ENCODE data around the gene MGRN1. TPM values are rescaled to one million over a fixed set of nuclear protein-coding genes. Genes with fewer than 3 reads are reported as not detected.

The MGRN1 gene
- total RNA-seq, 4 donors from 2014 or later = 40.3 to 75.6 (median 48.5) TPM

DNA sequence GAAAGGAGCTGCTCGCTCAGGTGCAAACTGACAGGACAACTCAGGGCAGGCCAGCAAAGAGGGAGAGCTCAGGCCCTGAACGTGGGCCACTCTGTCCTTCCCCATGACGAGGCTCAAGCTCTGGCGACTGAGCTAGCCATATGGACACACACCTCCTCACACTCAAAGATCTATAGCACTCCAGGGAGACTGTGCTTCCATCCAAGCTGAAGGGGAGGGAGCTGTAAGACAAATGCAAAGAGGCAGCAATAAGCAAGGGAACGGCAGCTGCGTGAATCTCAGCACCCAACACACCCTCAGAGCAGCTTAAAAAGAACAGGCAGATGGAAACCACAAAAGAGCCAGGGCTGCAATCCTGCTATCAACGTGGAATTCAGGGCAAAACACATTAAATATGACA lies 82.2 kb downstream of the MGRN1 start:
- no peak for TF ChIP-seq POLR2A (IDR thresholded peaks at IDR 0.05; ENCODE audit: low read depth)

DNA sequence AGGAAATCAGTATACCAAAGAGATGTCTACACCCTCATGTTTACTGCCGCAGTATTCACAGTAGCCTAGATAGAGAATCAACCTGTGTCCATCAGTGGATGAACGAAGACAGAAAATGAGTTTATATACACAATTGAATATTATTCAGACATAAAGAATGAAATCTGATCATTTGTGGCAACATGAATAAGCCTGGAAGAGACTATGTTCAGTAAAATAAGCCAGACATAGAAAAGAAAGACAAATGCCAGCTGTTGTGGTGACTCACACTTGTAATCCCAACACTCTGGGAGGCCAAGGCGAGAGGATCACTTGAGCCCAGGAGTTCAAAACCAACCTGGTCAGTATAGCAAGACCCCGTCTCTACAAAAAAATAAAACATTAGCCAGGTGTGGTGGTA lies 84.9 kb downstream of the MGRN1 start:
- 91% methylated on average over 4 of the region's 4 CpGs for WGBS

More for the DNA sequence above, 82.2 kb downstream of the MGRN1 start:
- intact Hi-C loops (cut with DNase I) = no loop called here
- no peaks in the 10 kb centered on the region for H3K27me3 ChIP-seq
- H3K27ac ChIP-seq (replicated peaks in 1 of 4) = no peak overlapping the region
- 86% methylated on average over 7 of the region's 7 CpGs for WGBS
- H3K36me3 ChIP-seq = peaks cover 39 to 86% (median 71%) of the 10 kb centered on the region in 4 donors
- H3K4me1 ChIP-seq = no peaks in the 10 kb centered on the region
- no peaks in the 10 kb centered on the region for H3K9me3 ChIP-seq
- H3K4me3 ChIP-seq = no peak overlapping the region
- no peak for DNase-seq (ENCODE audit: extremely low spot score)

DNA sequence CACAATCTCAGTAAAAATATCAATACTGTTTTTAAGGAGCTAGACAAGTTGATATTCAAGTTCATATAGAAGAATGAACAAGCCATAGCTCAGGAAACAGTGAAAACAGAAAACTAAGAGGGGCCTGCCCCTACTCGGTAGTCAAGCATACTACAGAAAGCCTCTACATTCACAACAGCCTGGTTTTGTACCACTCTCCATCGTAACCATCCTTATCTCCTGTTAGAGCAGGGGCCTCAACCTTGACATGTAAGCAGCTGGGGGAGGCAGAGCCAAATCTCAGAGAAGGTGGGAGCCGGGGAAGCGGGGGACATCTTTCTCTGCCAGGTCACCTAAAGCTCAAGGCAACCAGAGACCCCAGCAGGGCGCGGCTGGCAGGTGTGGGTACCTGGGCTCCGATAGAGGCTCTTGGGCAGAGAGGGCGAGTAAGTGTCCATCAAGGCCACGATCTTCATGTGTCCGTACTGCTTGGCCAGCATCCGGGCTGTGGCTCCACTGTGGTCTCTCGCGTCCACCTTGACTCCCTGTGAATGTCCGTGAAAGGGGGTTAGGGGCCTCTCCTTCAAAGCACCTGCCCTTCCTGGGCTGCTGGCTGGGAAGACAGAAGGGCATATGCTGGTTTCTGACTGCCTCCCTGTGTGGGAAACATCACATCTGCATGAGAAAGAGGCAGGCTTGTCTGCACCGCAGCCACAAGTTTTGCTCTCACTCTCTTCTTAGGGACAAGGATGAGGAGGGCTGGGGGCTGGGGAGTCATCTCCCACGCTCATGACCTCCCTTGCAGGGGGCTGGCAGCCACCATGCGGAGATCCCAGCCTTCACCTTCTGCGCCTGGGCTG lies 89.3 kb downstream of the MGRN1 start:
- Histone ChIP-seq H3K36me3 (peaks cover 50 to 87% (median 76%) of the 10 kb centered on the region in 4 donors), H3K4me3 (no peak overlapping the region), H3K27me3 (no peaks in the 10 kb centered on the region), H3K4me1 (no peaks in the 10 kb centered on the region), H3K9me3 (no peaks in the 10 kb centered on the region), H3K27ac (replicated peaks in 1 of 4) (no peak overlapping the region)
- TF ChIP-seq, protein P1, sequence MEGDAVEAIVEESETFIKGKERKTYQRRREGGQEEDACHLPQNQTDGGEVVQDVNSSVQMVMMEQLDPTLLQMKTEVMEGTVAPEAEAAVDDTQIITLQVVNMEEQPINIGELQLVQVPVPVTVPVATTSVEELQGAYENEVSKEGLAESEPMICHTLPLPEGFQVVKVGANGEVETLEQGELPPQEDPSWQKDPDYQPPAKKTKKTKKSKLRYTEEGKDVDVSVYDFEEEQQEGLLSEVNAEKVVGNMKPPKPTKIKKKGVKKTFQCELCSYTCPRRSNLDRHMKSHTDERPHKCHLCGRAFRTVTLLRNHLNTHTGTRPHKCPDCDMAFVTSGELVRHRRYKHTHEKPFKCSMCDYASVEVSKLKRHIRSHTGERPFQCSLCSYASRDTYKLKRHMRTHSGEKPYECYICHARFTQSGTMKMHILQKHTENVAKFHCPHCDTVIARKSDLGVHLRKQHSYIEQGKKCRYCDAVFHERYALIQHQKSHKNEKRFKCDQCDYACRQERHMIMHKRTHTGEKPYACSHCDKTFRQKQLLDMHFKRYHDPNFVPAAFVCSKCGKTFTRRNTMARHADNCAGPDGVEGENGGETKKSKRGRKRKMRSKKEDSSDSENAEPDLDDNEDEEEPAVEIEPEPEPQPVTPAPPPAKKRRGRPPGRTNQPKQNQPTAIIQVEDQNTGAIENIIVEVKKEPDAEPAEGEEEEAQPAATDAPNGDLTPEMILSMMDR (IDR thresholded peaks at IDR 0.05) = no peak
- TF ChIP-seq EP300 (IDR thresholded peaks at IDR 0.05) (no peak), POLR2AphosphoS5 (IDR thresholded peaks at IDR 0.05) (no peak), POLR2A (IDR thresholded peaks at IDR 0.05; ENCODE audit: low read depth) (no peak)
- DNase-seq (ENCODE audit: extremely low spot score) = no peak
- intact Hi-C loops (cut with DNase I) = no loop called here
- 85% methylated on average over 16 of the region's 18 CpGs for WGBS

More for the DNA sequence above, 84.9 kb downstream of the MGRN1 start:
- Histone ChIP-seq H3K36me3 (peaks cover 42 to 92% (median 77%) of the 10 kb centered on the region in 4 donors), H3K4me3 (no peak overlapping the region), H3K9me3 (no peaks in the 10 kb centered on the region), H3K27me3 (no peaks in the 10 kb centered on the region), H3K4me1 (no peaks in the 10 kb centered on the region), H3K27ac (replicated peaks in 1 of 4) (no peak overlapping the region)
- intact Hi-C loops (cut with DNase I) = no loop called here
- no peak for DNase-seq (ENCODE audit: extremely low spot score)
- TF ChIP-seq, protein P1 (IDR thresholded peaks at IDR 0.05) = no peak
- TF ChIP-seq EP300 (IDR thresholded peaks at IDR 0.05) (no peak), POLR2A (IDR thresholded peaks at IDR 0.05; ENCODE audit: low read depth) (no peak), POLR2AphosphoS5 (IDR thresholded peaks at IDR 0.05) (no peak)

DNA sequence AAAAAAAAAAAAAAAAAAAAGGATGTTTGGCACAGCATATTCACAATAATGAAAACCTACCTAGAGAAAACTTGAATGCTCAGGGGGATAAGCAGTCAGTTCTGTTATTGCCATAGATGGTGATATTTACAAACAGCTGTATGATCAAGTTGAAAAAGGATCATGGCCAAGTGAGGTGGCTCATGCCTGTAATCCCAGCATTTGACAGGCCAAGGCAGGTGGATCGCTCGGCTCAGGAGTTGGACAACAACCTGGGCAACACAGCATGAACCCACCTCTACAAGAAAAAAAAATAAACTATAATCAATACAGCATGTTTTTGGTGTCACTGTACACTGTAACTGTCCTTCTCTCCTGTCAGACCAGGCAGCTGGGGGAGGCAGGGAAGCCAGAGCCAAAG lies 90.4 kb downstream of the MGRN1 start:
- DNase-seq (ENCODE audit: extremely low spot score) = no peak
- no peaks in the 10 kb centered on the region for H3K9me3 ChIP-seq
- 82% methylated on average over 2 of the region's 2 CpGs for WGBS
- no peak overlapping the region for H3K27ac ChIP-seq (replicated peaks in 1 of 4)
- no peaks in the 10 kb centered on the region for H3K4me1 ChIP-seq
- H3K27me3 ChIP-seq = no peaks in the 10 kb centered on the region
- H3K36me3 ChIP-seq = peaks cover 40 to 88% (median 74%) of the 10 kb centered on the region in 4 donors
- TF ChIP-seq EP300 (IDR thresholded peaks at IDR 0.05) = no peak
- TF ChIP-seq POLR2AphosphoS5 (IDR thresholded peaks at IDR 0.05) = no peak
- TF ChIP-seq POLR2A (IDR thresholded peaks at IDR 0.05; ENCODE audit: low read depth) = no peak
- TF ChIP-seq, protein P1 (IDR thresholded peaks at IDR 0.05) = no peak
- no peak overlapping the region for H3K4me3 ChIP-seq
- intact Hi-C loops (cut with DNase I) = no loop called here

DNA sequence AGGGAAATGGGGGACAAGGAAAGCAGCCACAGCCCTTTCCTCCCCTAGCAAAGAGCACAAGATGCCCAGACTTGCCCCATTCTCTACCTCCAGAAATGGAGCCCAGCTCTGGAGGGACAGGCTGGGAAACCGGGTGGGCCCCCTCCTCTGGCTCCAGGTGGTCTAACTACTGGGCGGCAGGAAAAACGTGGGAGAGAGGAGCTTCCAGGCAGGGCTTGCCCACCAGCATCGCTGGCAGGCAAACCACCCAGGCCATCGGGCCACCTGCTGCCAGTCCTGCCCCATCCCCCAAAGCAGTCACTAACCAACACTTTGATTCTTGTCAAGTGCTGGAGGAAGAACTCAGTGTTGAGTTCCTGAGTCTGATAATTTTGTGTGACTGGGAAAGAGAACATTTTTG lies 93.8 kb downstream of the MGRN1 start:
- Histone ChIP-seq H3K4me3 (no peak overlapping the region), H3K9me3 (no peaks in the 10 kb centered on the region), H3K27ac (replicated peaks in 1 of 4) (no peak overlapping the region), H3K36me3 (peaks cover 30 to 87% (median 56%) of the 10 kb centered on the region in 4 donors), H3K27me3 (no peaks in the 10 kb centered on the region), H3K4me1 (no peaks in the 10 kb centered on the region)
- intact Hi-C loops (cut with DNase I) = no loop called here
- DNase-seq (ENCODE audit: extremely low spot score) = no peak
- 67% methylated on average over 5 of the region's 5 CpGs for WGBS
- TF ChIP-seq EP300 (IDR thresholded peaks at IDR 0.05) = no peak
- TF ChIP-seq, protein P1 (IDR thresholded peaks at IDR 0.05) = no peak
- TF ChIP-seq POLR2A (IDR thresholded peaks at IDR 0.05; ENCODE audit: low read depth) = no peak
- TF ChIP-seq POLR2AphosphoS5 (IDR thresholded peaks at IDR 0.05) = no peak

All from esophagus muscularis mucosa (tissue), 4 donors.